H1 (cell line): ENCODE data around the gene ZNF618. TPM values are rescaled to one million over a fixed set of nuclear protein-coding genes. Genes with fewer than 3 reads are reported as not detected.

Experiments
- CTBP2 ChIP-seq: IDR thresholded peaks from 2 replicates; pipeline ENCODE4 v1.7.0; 2011; ENCODE audit warnings: borderline replicate concordance, mild to moderate bottlenecking, moderate library complexity, mixed read lengths, low read length; ENCODE audit not compliant: insufficient read depth, insufficient read length
- E2F6 ChIP-seq: IDR thresholded peaks from 2 replicates; pipeline ENCODE4 v1.6.1; 2012; ENCODE audit warnings: inconsistent platforms
- KDM1A ChIP-seq: fragments of 200-600, 300-600 bp; sonication (generic); IDR thresholded peaks from 2 replicates; pipeline ENCODE4 v1.7.1; 2016; ENCODE audit warnings: mild to moderate bottlenecking, low read length, borderline replicate concordance
- SIRT6 ChIP-seq: IDR thresholded peaks from one replicate; pipeline ENCODE4 v1.7.1; 2012; ENCODE audit warnings: low read length, inconsistent platforms
- SIX5 ChIP-seq: IDR thresholded peaks from 2 replicates; pipeline ENCODE4 v1.6.1; 2011; ENCODE audit warnings: mild to moderate bottlenecking, low read depth, low read length
- TCF12 ChIP-seq: IDR thresholded peaks from 2 replicates; pipeline ENCODE4 v1.6.1; 2011; ENCODE audit warnings: low read depth, mild to moderate bottlenecking, low read length
- polyA plus RNA-seq, 7 experiments: library from polyadenylated mRNA; depleted of rRNA in 3 of 7; stranded (reverse) in 5 of 7; unstranded in 2 of 7; fragments of >200 nt in 5 of 7; fragments of 200-250 nt in 2 of 7; gene quantifications; 1 replicate in 5 of 7; 2 replicates in 1 of 7; 4 replicates in 1 of 7; pipeline versions ENCODE4 v1.2.1 to v1.2.3, GENCODE V29; 2011 to 2013; ENCODE audit warnings: missing spikeins in 2 of 7, mixed read lengths in 2 of 7
- total RNA-seq: library from RNA; stranded (reverse); fragmentation: NEBNext Ultra II Directional; extraction: Animal tissue kit (Norgen Biotek cat#: 25700); gene quantifications from 2 replicates; pipeline ENCODE4 v1.2.1, GENCODE V29; 2021

Gene ZNF618
- total and polyA plus RNA-seq, 2 of the 8 experiments (the other 6 are each of a cell fraction or from before 2014, with no cell fraction given) = 9.6 to 28.5 TPM

GRCh38 chr9:113895526-113895925 is 19.4 kb downstream of the ZNF618 start (continued):
- no peak for TF ChIP-seq E2F6
- no peak for TF ChIP-seq SIX5
- TF ChIP-seq CTBP2 = no peak
- TF ChIP-seq KDM1A = no peak
- no peak for TF ChIP-seq SIRT6
- TF ChIP-seq TCF12 = no peak
